ENCODE measurements around the gene CREB3. TPM values are rescaled to one million over a fixed set of nuclear protein-coding genes. Genes with fewer than 3 reads are reported as not detected.

CREB3 gene
- polyA plus RNA-seq, 1 experiment, result 75.8 TPM

DNA sequence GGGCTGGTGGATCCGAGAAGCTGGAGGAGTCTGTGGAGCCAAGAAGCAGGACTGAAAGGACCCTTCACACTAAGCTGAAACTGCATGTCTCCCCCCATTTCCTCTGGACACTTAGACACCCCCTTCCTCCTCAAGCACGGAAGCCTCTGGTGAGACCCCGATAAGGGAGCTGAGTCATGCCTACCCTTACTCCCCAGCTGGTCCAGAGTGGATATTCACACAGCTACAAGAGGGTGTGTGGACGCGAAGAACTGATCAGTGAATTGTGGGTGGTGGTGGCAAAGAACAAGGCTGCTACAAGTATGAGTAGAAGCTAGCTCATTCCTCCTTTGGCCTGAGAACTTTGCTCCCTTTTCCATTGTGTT, 4.8 kb upstream of the CREB3 start:
- peaks cover 26% of the 10 kb centered on the region for H3K36me3 ChIP-seq (ENCODE audit: control insufficient read depth, insufficient read depth, low read length)
- TF ChIP-seq, protein P1, sequence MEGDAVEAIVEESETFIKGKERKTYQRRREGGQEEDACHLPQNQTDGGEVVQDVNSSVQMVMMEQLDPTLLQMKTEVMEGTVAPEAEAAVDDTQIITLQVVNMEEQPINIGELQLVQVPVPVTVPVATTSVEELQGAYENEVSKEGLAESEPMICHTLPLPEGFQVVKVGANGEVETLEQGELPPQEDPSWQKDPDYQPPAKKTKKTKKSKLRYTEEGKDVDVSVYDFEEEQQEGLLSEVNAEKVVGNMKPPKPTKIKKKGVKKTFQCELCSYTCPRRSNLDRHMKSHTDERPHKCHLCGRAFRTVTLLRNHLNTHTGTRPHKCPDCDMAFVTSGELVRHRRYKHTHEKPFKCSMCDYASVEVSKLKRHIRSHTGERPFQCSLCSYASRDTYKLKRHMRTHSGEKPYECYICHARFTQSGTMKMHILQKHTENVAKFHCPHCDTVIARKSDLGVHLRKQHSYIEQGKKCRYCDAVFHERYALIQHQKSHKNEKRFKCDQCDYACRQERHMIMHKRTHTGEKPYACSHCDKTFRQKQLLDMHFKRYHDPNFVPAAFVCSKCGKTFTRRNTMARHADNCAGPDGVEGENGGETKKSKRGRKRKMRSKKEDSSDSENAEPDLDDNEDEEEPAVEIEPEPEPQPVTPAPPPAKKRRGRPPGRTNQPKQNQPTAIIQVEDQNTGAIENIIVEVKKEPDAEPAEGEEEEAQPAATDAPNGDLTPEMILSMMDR (IDR thresholded peaks at IDR 0.05; ENCODE audit: insufficient read depth, low read depth, low read length), result no peak
- peak overlapping the region; percentile 28 for H3K4me3 ChIP-seq (ENCODE audit: low read depth, low read length)
- CTCF ChIA-PET, result interaction anchor here (1.0 to 11.4 kb wide), 9 partner anchors 12 to 283 kb away, joined by 3 to 116 read pairs (median 16); partner anchors contain the start of genes ARHGEF39, CCDC107, RMRP and TPM2
- no peaks in the 10 kb centered on the region for H3K27me3 ChIP-seq (ENCODE audit: control insufficient read depth, insufficient read depth, low read length)
- no peak for DNase-seq (ENCODE audit: low read depth)
- POLR2A ChIA-PET, result interaction anchor here (0.6 to 2.6 kb wide), 9 partner anchors 10 to 82 kb away, joined by 3 to 35 read pairs (median 5); partner anchors contain the start of gene TPM2

DNA sequence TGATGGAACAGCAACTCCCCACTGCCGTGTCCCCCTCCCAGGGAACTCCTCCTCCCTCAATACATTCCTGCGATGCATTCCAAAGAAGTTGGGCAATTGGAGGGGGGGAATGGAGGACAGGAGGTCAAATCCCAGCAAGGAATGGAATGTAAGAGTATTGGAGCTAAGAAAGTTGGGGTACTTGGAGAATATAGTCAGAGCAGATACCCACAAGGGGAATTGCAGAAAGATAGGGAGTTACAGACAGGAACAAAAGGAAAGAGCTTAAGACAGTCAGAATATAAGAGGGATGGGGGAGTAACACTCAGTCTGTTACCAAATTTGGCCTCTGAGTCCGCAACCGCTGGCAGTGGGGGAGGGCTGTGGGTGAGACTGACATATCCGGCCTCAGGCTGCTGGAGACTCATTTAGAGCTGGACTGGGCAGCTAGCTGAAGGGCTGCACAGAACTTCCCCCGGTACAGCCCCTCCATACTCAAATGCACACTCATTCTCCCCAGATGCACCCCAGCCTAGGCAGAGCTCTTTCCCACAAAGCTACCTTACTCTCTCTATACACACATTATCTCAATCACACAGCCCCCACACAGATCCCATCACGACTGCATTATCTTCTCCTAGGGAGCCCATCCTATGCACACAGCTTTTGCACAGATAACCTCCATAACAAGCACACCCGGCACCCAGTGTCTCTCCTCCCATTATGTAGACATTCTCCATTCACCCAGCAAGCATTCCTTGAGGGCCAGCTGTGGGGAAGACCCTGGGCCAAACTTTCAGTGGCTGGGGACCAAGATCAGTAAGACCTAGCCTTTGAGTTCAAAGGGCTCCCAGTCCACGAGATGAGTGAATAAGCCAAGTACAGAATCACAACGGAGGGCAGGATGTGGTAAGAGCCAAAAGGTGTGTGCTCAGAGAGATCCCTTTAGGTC, 4.2 kb upstream of the CREB3 start:
- POLR2A ChIA-PET, result interaction anchor here (0.6 to 2.6 kb wide), 11 partner anchors 9 to 83 kb away, joined by 3 to 35 read pairs (median 5); partner anchors contain the start of genes CCDC107, RMRP and TPM2
- peak; percentile 65 for DNase-seq (ENCODE audit: low read depth)
- CTCF ChIA-PET, result interaction anchor here (1.0 to 11.4 kb wide), 14 partner anchors 12 to 282 kb away, joined by 3 to 116 read pairs (median 4); partner anchors contain the start of genes ARHGEF39, CCDC107, GBA2 and RGP1
- Histone ChIP-seq H3K36me3 (ENCODE audit: control insufficient read depth, insufficient read depth, low read length) (peaks cover 24% of the 10 kb centered on the region), H3K4me3 (ENCODE audit: low read depth, low read length) (peak overlapping the region; percentile 83), H3K27me3 (ENCODE audit: control insufficient read depth, insufficient read depth, low read length) (no peaks in the 10 kb centered on the region)
- TF ChIP-seq, protein P1 (IDR thresholded peaks at IDR 0.05; ENCODE audit: insufficient read depth, low read depth, low read length), result no peak

DNA sequence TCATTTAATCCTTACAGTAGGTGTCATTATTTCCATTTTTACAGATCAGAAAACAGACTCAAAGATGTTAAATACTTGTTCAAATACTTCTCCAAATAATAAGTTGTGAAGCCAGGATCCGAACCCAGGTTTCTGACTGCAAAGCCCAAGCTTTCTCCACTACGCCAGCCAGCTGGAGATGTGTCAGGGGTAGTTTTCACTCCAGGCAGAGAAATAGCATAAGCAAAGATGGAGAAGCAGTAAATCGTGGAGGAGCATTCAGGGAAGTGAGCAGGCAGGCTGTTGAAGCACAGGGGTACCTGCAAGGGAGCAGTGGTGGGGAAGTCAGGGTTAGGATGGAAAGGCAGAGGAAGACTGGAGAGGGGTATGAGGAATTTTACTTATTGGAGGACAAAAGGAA, 3.4 kb upstream of the CREB3 start:
- DNase-seq (ENCODE audit: low read depth), result no peak
- no peaks in the 10 kb centered on the region for H3K27me3 ChIP-seq (ENCODE audit: control insufficient read depth, insufficient read depth, low read length)
- H3K4me3 ChIP-seq (ENCODE audit: low read depth, low read length), result peak overlapping the region; percentile 83
- POLR2A ChIA-PET, result interaction anchor here (1.3 to 2.6 kb wide), 3 partner anchors 8 to 49 kb away, joined by 5 to 35 read pairs (median 6); partner anchors contain the start of gene TPM2
- TF ChIP-seq, protein P1 (IDR thresholded peaks at IDR 0.05; ENCODE audit: insufficient read depth, low read depth, low read length), result no peak
- H3K36me3 ChIP-seq (ENCODE audit: control insufficient read depth, insufficient read depth, low read length), result peaks cover 16% of the 10 kb centered on the region
- CTCF ChIA-PET, result interaction anchor here (0.6 to 11.4 kb wide), 13 partner anchors 13 to 206 kb away, joined by 3 to 116 read pairs (median 4); partner anchors contain the start of genes ARHGEF39, CA9, CCDC107 and GBA2

DNA sequence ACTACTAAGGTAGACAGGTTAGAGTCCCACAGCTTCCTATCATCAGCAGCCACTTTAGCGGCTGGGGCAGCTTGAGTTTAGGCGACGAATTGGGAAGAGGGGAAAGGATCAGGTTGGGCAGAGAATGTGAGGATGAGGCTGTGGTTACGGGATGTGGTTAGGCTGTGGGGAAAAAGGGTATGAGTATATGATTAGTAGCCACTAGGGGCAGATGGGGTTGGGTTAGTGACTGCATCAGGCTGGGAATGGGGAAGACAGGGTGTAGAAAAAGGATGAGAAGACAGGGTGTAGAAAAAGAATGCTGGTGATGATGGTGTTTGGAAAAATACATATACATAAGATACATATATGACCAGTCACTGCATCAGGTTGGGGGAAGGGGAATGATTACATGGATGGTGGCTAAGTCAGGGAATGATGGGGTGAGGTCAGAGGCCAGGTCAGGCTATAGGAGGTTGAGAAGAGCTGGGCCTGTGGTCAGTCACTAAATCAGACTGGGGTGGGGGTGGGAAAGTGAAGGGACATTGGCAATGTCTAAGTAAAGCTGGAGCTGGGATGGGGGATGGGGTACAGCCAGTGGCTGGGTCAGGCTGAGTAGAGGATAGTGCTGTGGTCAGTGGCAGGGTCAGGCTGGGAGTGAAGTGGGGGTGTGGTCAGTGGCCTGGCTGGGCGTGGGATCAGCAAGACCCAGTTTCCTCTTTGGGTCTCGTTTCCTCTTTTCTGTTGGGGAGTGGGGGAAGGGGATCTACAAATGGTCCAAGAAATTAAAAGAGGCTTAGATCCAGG, 2.6 kb upstream of the CREB3 start:
- DNase-seq (ENCODE audit: low read depth), result peak; percentile 54
- CTCF ChIA-PET, result interaction anchor here (0.6 to 11.4 kb wide), 14 partner anchors 8 to 207 kb away, joined by 3 to 116 read pairs (median 3); partner anchors contain the start of genes ARHGEF39, CA9, CCDC107 and RMRP
- Histone ChIP-seq H3K4me3 (ENCODE audit: low read depth, low read length) (peak overlapping the region; percentile 83), H3K27me3 (ENCODE audit: control insufficient read depth, insufficient read depth, low read length) (no peaks in the 10 kb centered on the region), H3K36me3 (ENCODE audit: control insufficient read depth, insufficient read depth, low read length) (peaks cover 9% of the 10 kb centered on the region)
- TF ChIP-seq, protein P1 (IDR thresholded peaks at IDR 0.05; ENCODE audit: insufficient read depth, low read depth, low read length), result peak; percentile 76
- POLR2A ChIA-PET, result interaction anchor here (2.6 kb wide), 1 partner anchor 40 kb away, joined by 35 read pairs; the partner anchor contains the start of gene TPM2

Data from BJ (cell line).